ENCODE measurements around the gene KIF3B. TPM values are rescaled to one million over a fixed set of nuclear protein-coding genes. Genes with fewer than 3 reads are reported as not detected.

The KIF3B gene
- total RNA-seq, 2 donors from 2014 or later: 41.7 to 49.2 TPM

DNA sequence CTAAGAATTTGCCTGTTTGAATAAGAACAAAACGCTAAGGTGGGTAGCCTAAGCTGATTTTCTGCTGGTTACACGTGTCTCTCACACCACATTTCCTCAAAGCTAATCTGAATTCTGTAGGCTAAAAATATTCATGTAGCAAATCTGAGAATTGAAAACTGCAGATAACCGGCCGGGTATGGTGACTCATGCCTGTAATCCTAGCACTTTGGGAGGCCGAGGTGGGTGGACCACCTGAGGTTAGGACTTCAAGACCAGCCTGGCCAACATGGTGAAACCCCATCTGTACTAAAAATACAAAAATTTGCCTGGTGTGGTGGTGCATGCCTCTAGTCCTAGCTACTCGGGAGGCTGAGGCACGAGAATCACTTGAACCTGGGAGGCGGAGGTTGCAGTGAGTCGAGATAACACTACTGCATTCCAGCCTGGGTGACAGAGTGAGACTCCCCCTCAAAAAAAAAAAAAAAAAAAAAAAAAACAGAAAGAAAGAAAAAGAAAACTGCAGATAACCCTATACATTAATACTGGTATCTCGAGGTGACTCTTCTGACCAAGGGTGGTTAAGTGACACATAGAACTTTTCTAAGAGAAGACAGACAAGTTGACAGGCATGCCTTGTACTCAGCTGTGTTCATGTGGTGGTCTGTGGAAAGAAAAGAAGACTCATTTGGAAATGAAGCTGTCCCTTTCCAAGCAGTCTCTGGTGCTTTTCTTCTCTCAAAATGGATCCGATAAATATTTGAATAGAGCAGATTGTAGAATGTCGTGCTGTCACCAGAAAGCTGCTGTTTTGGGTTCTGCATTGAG, 55.9 kb downstream of the KIF3B start:
- intact Hi-C loops (cut with DNase I): no loop called here
- no peak for DNase-seq
- Histone ChIP-seq H3K4me1 (no peaks in the 10 kb centered on the region), H3K9ac (ENCODE audit: low read depth in 2 of 2, low read length in 2 of 2) (peak overlapping the region in 1 of 2 donors; percentile 31), H3K36me3 (no peaks in the 10 kb centered on the region), H3K27me3 (no peaks in the 10 kb centered on the region), H3K9me3 (no peaks in the 10 kb centered on the region), H3K27ac (peak overlapping the region; percentile 39), H3K4me3 (no peak overlapping the region)
- TF ChIP-seq, protein P1, sequence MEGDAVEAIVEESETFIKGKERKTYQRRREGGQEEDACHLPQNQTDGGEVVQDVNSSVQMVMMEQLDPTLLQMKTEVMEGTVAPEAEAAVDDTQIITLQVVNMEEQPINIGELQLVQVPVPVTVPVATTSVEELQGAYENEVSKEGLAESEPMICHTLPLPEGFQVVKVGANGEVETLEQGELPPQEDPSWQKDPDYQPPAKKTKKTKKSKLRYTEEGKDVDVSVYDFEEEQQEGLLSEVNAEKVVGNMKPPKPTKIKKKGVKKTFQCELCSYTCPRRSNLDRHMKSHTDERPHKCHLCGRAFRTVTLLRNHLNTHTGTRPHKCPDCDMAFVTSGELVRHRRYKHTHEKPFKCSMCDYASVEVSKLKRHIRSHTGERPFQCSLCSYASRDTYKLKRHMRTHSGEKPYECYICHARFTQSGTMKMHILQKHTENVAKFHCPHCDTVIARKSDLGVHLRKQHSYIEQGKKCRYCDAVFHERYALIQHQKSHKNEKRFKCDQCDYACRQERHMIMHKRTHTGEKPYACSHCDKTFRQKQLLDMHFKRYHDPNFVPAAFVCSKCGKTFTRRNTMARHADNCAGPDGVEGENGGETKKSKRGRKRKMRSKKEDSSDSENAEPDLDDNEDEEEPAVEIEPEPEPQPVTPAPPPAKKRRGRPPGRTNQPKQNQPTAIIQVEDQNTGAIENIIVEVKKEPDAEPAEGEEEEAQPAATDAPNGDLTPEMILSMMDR (IDR thresholded peaks at IDR 0.05): no peak

DNA sequence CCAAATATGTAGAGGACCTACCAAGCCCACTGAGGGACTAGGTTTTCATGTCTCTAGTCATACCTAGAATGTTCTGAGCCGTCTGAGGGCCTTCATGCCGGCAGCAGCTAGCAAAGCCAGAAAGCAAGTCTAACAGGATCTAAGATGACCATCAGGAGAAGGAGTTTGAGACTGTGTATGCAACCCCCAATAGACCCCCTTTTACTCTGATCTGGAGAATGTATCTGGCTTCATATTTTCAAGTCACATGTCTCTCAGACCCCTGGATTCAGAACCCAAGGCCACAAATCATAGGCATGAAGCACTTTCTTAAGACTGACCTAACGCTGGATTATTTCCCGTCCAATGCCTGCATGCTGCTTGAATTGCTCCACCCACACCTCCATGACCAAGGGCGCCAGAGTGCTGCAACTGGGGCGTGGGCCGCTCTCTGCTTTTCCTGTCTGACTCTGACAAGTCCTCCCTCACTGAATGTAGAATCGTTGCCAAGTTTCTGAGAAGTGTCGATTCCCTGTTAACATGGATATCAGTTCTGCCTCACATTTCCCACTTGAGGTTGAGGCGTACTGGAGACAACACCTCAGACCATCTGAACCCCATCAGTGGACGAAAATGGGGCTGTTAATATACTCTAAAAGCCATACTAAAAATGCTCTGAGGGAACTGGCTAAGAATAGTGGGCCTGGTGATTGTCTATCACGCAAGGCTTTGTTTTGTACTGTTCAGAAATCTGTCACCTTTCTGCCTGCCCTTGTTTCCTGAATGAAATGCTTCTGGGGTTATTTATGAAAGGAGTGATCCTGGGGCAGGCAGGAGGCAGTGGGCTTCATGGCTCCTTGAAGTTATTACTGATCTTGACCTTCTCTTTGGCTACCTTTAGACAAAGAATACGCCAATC, 56.8 kb downstream of the KIF3B start:
- no peaks in the 10 kb centered on the region for H3K4me1 ChIP-seq
- TF ChIP-seq, protein P1 (IDR thresholded peaks at IDR 0.05): no peak
- intact Hi-C loops (cut with DNase I): no loop called here
- H3K27ac ChIP-seq: peak overlapping the region; percentile 39
- no peaks in the 10 kb centered on the region for H3K36me3 ChIP-seq
- no peaks in the 10 kb centered on the region for H3K27me3 ChIP-seq
- H3K9me3 ChIP-seq: no peaks in the 10 kb centered on the region
- H3K4me3 ChIP-seq: no peak overlapping the region
- DNase-seq: peak; percentile 70
- H3K9ac ChIP-seq (ENCODE audit: low read depth in 2 of 2, low read length in 2 of 2): peak overlapping the region in 1 of 2 donors; percentile 55

DNA sequence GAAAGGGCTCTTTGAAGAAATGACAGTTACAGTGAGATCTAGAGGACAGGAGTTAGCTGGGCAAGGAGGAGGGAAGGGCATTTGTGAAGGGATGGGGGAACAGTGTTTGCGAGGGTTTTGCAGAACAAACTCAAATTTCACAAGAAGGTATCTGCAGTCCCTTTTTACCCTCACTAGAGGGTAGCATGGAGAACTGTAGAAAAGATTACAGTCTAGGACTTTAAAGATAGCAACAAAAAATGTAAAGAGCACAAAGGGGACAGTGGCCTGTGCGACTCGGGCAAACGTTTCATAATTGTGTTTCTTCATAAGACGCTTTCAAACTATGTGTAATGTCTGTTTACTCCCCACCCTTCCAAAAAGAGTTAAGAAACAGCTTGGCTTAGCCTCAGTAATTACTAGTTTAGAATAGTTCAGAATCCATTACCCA, 59.5 kb downstream of the KIF3B start:
- TF ChIP-seq, protein P1 (IDR thresholded peaks at IDR 0.05): peak; percentile 38
- Histone ChIP-seq H3K27me3 (no peaks in the 10 kb centered on the region), H3K27ac (no peak overlapping the region), H3K4me3 (no peak overlapping the region), H3K36me3 (no peaks in the 10 kb centered on the region), H3K9me3 (no peaks in the 10 kb centered on the region), H3K9ac (ENCODE audit: low read depth in 2 of 2, low read length in 2 of 2) (no peak overlapping the region), H3K4me1 (no peaks in the 10 kb centered on the region)
- no peak for DNase-seq
- intact Hi-C loops (cut with DNase I): no loop called here

DNA sequence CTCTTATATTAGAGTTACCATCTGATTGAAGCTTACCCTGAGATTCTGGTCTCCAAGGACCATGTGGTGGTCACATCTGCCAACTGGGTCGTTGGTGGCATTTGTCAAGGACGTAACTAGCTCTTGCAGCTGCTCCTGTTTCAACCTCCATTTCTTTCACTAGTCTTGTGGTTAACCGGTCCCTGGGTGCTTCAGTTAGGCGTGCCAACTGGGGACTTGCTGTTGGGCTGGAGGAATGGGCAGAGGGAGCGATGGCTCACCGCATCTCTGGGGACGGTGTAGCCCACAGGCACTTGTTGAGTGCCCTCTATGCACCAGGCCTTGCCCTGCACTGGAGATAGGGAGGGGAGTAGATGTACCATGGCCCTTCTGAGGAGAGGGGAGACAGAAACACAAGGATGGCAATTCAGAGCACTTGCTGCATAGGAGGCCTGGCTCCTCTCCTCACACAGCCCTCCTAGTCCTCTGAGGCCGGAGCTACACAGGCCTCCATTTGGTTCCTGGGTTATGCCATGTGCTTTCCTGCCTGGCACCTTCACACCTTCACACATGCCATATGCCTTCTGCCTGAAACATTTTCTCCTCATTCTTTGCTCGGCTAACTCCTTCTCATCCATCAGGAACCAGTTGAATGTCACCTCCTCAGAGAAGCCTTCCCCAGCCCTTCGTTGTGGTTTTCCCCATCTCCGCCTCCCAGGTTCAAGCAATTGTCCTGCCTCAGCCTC, 60.6 kb downstream of the KIF3B start:
- DNase-seq: no peak
- no peak overlapping the region for H3K4me3 ChIP-seq
- H3K27ac ChIP-seq: no peak overlapping the region
- TF ChIP-seq, protein P1 (IDR thresholded peaks at IDR 0.05): no peak
- no peaks in the 10 kb centered on the region for H3K27me3 ChIP-seq
- H3K9ac ChIP-seq (ENCODE audit: low read depth in 2 of 2, low read length in 2 of 2): no peak overlapping the region
- no peaks in the 10 kb centered on the region for H3K4me1 ChIP-seq
- intact Hi-C loops (cut with DNase I): no loop called here
- H3K9me3 ChIP-seq: no peaks in the 10 kb centered on the region
- no peaks in the 10 kb centered on the region for H3K36me3 ChIP-seq

DNA sequence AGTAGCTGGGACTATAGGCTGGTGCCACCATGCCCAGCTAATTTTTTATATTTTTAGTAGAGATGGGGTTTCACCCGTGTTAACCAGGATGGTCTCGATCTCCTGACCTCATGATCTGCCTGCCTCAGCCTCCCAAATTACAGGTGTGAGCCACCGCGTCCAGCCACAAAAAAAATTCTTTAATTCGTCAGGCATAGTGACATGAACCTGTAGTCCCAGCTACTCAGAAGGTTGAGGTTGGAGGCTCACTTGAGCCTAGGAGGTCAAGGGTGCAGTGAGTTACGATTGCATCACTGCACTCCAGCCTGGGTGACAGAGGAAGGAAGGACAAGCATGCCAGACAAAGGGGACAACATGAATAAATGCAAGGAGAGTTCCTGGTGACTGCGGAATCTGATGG, 61.2 kb downstream of the KIF3B start:
- Histone ChIP-seq H3K27me3 (no peaks in the 10 kb centered on the region), H3K27ac (no peak overlapping the region), H3K4me1 (no peaks in the 10 kb centered on the region), H3K9ac (ENCODE audit: low read depth in 2 of 2, low read length in 2 of 2) (no peak overlapping the region), H3K4me3 (no peak overlapping the region), H3K36me3 (no peaks in the 10 kb centered on the region), H3K9me3 (no peaks in the 10 kb centered on the region)
- TF ChIP-seq, protein P1 (IDR thresholded peaks at IDR 0.05): no peak
- intact Hi-C loops (cut with DNase I): no loop called here
- DNase-seq: no peak

All from colonic mucosa (tissue), 4 donors.